Fibroblast of gingiva (primary cell): ENCODE results near the gene RUSF1.
"Not testable (repeated sequence)": the region's sequence is repeated elsewhere in the genome, so short reads cannot be mapped to it uniquely, and the experiment has no call there.

Source experiments
- DNase-seq: peaks from one replicate; pipeline ENCODE4 v3.0.0-alpha.2; 2011; ENCODE audit warnings: low read depth

The RUSF1 gene

DNA sequence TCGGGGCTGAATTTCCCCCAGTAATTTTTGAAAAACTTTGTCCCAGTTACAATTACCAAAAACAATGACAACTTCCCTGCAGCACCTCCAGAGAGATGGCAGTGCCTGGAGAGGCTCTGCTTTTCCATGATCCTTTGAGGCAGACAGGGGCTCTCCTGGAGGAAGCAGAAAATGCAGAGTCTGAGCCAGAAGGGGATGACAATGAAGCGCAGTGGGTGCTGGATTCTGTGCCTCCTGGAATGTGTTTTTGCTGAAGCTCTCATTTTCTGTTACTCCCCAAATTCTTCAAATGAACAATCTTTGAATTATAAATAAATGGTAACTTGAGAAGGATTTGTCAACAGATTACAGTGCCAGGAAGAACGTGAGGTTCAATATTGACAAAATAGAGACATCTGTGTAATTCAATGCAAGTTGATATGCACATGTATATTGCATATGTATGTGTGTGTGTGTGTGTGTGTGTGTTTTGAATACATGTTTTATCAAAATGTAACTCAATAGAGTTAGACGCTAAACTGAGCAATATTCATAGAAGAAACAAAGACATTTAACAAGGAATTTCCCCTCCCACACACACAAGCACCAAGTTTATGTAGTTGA, 9.7 kb upstream of the RUSF1 start:
- DNase-seq = no peak

- no peak for DNase-seq
Observed at GRCh38 chr16:31513884-31514283, 5.7 kb upstream of the RUSF1 start.

GRCh38 chr16:31513126-31513525, 4.9 kb upstream of the RUSF1 start:
- DNase-seq = peak; percentile 90

DNA sequence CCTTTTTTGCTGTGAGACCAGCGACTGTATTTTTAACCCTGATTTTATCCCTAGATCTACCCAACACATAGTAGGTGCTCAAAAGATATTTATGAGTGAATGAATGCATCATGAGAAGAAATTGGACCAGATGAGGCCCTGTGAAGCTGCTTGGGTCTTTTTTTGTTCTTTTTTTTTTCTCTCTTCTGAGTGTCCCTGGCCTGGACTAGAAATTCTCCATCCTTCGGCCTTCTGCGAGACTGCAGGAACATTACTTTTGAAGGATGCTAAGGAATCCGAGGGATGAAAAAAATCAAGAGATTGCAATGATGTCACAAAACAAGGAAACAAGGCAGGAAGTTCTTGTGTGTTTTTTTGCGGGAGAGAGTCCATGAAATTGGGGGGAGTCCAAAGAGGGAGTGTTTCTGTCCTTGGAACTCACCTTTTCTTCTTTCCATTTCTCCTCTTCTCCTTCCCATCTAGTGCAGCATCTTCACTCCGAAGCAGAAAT, 560 bp upstream of the RUSF1 start:
- DNase-seq = peak; percentile 53

DNA sequence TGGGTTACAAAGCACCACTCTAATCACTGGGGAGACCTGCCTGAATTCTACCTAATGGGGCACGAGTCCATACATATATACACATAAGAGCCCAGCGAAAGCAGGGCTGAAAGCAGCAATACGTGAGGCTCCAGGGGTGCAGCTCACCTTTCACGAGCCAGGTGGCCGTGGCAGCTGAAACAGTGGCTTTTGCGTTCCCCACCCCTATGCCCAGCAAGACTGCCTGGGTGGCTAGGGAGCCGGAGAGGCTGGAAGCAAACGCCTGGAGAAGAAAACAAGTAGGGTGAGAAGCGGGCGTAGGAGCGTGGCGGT, 618 bp downstream of the RUSF1 start:
- DNase-seq = no peak

DNA sequence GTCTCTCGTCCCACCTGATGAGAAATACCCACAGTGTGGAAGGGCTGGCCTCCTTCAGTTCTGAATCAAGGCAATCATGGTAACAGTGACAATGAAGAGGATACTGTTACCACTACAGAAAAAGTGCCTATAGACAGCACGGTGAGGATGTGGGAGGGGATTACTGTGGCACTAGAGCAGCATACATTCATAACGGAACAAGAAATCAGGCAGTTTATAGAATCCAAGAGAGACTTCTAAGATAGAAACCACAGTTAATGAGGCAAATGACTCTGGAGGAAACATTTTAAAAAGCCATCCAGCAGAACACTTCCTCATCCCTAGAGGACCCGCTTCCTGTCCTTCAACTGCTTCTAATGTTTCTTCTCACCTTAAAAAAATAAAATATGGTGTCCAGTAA, 2.7 kb downstream of the RUSF1 start:
- DNase-seq = no peak

DNA sequence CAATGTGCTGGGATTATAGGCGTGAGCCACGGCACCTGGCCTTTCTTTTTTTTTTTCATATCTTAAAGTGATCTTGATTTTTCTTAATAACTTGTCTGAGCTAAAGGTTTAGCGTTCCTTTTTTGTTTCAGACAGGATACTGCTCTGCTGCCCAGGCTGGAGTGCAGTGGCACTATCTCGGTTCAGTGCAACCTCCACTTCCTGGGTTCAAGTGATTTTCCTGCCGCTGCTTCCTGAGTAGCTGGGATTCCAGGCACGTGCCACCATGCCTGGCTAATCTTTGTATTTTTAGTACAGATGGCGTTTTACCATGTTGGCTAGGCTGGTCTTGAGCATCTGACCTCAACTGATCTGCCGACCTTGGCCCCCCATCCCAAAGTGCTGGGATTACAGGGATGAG, 4.0 kb downstream of the RUSF1 start:
- DNase-seq = no peak

DNA sequence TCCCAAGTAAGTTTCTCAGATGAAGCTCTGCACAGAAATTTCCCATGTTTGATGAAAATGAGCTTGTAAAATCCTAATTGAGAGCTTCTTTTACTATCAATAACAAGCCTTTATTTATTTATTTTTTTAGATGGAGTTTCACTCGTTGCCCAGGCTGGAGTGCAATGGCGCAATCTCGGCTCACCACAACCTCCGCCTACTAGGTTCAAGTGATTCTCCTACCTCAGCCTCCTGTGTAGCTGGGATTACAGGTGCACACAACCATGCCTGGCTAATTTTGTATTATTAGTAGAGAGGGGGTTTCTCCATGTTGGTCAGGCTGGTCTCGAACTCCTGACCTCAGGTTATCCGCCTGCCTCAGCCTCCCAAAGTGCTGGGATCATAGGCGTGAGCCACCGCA, 4.6 kb downstream of the RUSF1 start:
- DNase-seq = not testable (repeated sequence)

DNA sequence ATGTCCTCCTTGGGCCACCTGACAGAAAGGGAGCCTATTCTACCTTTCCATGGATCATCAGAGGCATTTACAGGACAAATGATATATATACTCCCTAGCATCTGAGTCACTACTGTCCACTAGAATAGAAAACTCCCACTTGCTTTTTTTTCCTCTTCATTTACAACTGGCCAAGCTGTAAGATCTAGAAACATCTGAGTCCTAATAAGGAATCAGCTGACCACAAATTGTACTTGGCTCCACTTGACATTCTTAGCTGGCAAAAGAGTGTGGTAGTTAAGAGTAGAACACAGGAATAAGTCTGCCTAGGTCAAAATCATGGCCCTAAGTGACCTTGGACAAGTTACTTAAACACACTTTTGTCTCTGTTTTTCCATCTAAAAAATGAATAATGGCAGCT, 5.2 kb downstream of the RUSF1 start:
- peak; percentile 40 for DNase-seq

- no peak for DNase-seq
Observed at GRCh38 chr16:31501966-31502348, 6.2 kb downstream of the RUSF1 start.

DNA sequence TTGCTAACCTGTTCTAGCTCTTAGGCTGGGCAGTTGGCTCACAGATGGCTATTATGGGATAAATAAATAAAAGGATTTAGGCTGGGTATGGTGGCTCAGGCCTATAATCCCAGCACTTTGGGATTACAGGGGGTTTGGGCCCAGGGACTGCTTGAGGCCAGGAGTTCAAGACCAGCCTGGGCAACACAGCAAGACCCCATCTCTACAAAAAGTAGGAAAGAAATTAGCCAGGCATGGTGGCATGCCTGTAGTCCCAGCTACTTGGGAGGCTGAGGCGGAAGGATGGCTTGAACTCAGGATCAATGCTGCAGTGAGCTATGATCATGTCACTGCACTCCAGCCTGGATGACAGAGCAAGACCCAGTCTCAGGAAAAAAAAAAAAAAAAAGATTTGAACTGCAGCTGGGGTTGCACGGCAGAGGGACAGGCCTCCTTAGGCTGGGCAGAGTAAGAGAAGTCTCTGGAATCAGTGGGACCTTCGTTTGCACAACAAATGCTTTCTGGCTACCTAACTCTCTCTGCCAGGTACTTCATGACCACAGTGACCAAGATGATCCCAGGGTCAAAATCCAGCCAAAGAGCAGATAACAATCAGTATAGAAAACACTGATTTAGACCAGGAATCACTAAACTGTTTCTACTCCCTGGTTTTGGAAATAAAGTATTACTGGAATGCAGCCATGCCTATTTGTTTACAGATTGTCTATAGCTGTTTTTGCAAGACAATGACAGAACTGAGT, 6.8 kb downstream of the RUSF1 start:
- DNase-seq = no peak

- no peak for DNase-seq
Observed at GRCh38 chr16:31499928-31500327, 8.3 kb downstream of the RUSF1 start.

GRCh38 chr16:31498493-31498892, 9.7 kb downstream of the RUSF1 start:
- DNase-seq = no peak

- DNase-seq = no peak
Observed at GRCh38 chr16:31496670-31497069, 11.5 kb downstream of the RUSF1 start.

- no peak for DNase-seq
Observed at GRCh38 chr16:31493506-31494125, 14.6 kb downstream of the RUSF1 start.

GRCh38 chr16:31491778-31492418, 16.3 kb downstream of the RUSF1 start:
- no peak for DNase-seq

- DNase-seq = no peak
Observed at GRCh38 chr16:31489616-31490584, 18.3 kb downstream of the RUSF1 start.

DNA sequence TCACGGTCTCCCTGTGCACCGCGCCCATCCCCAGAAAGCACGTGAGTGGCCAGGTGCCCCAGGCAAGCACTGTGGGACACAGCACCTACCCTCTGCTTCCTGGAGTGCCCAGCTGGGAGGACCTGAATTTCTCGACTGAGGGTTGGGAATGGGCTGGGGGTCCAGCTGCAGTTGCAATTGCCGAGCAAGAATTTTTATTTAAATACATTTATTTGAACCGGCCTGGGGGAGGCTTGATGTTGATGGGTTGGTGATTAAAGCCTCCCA, 19.0 kb downstream of the RUSF1 start:
- DNase-seq = no peak

- no peak for DNase-seq
Observed at GRCh38 chr16:31488468-31489297, 19.5 kb downstream of the RUSF1 start.

DNA sequence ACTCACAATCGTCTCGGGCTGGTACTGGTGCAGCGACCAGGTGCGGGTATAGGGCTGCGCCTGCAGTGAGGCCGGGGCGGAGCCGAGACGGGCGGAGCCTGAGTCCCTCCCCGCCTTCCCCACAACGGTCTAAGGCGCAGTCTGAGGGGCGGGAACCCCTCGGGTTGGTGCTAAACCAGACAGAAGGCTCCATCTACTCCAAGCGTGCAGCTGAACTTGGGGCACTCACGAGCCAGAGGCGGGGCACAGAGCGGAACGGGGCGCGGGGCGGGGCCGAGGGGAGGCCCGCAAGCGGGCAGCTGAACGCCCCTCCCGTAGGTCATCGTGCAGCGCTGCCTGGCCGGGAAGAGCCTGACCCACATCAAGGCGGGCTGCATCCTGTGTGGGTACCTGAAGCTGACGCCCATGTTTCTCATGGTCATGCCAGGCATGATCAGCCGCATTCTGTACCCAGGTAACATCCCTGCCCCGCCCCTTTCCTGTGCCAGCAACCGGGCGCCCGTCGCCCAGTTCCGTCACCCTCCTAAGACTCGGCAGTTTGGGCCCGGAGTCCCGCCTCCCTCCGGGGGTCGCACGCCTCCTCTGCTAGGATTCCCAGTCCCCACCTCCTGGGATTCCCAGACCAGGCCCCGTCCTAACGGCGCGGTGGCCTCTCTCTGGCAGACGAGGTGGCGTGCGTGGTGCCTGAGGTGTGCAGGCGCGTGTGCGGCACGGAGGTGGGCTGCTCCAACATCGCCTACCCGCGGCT, 20.3 kb downstream of the RUSF1 start:
- DNase-seq = peak; percentile 12
